H9 (cell line): Measurements from ENCODE around the gene IL15. TPM values are rescaled to one million over a fixed set of nuclear protein-coding genes. Genes with fewer than 3 reads are reported as not detected.

Experiments used
- DNase-seq: peaks from one replicate; pipeline ENCODE4 v3.0.0-alpha.2; 2017
- H2AFZ ChIP-seq: one replicate; pipeline ENCODE4 v1.6.1; 2013; ENCODE audit warnings: mild to moderate bottlenecking, low read length, control low read depth, moderate library complexity
- H2AK5ac ChIP-seq: 2 replicates; pipeline ENCODE4 v1.6.1; 2013; ENCODE audit warnings: low read length, control low read depth, mixed read lengths; ENCODE audit not compliant: insufficient read length
- H2BK120ac ChIP-seq: one replicate; pipeline ENCODE4 v1.6.1; 2013; ENCODE audit warnings: low read depth, mild to moderate bottlenecking, low read length, control low read depth, inconsistent platforms; ENCODE audit not compliant: poor library complexity, severe bottlenecking
- H2BK12ac ChIP-seq: 2 replicates; pipeline ENCODE4 v1.6.1; 2013; ENCODE audit warnings: low read length, control low read depth, mixed read lengths, low read depth; ENCODE audit not compliant: insufficient read length
- H2BK15ac ChIP-seq: 2 replicates; pipeline ENCODE4 v1.6.1; 2013; ENCODE audit warnings: low read depth, low read length, control low read depth
- H2BK20ac ChIP-seq: one replicate; pipeline ENCODE4 v1.6.1; 2013; ENCODE audit warnings: low read depth, mild to moderate bottlenecking, low read length, control low read depth, inconsistent platforms; ENCODE audit not compliant: poor library complexity, severe bottlenecking
- H2BK5ac ChIP-seq: 2 replicates; pipeline ENCODE4 v1.6.1; 2013; ENCODE audit warnings: low read length, control low read depth, mixed read lengths; ENCODE audit not compliant: insufficient read length
- H3K14ac ChIP-seq: 2 replicates; pipeline ENCODE4 v1.6.1; 2013; ENCODE audit warnings: low read length, control low read depth; ENCODE audit not compliant: insufficient read depth
- H3K18ac ChIP-seq: 2 replicates; pipeline ENCODE4 v1.6.1; 2013; ENCODE audit warnings: low read depth, mild to moderate bottlenecking, mixed read lengths, low read length, control low read depth; ENCODE audit not compliant: insufficient read length
- H3K23ac ChIP-seq: 2 replicates; pipeline ENCODE4 v1.6.1; 2013; ENCODE audit warnings: low read length, control low read depth, mixed read lengths, low read depth; ENCODE audit not compliant: insufficient read length
- H3K23me2 ChIP-seq: 2 replicates; pipeline ENCODE4 v1.6.1; 2013; ENCODE audit warnings: low read depth, mild to moderate bottlenecking, mixed read lengths, low read length, control low read depth; ENCODE audit not compliant: insufficient read length, poor library complexity, severe bottlenecking
- H3K27ac ChIP-seq: 2 replicates; pipeline ENCODE4 v1.5.1; 2013; ENCODE audit warnings: low read length, control low read depth, mixed read lengths, low read depth; ENCODE audit not compliant: insufficient read length
- H3K27me3 ChIP-seq: 2 replicates; pipeline ENCODE4 v1.6.1; 2013; ENCODE audit warnings: low read length, control low read depth, inconsistent platforms; ENCODE audit not compliant: insufficient read depth
- H3K4ac ChIP-seq: 2 replicates; pipeline ENCODE4 v1.6.1; 2013; ENCODE audit warnings: low read depth, mild to moderate bottlenecking, control low read depth, inconsistent platforms, low read length, moderate library complexity
- H3K4me1 ChIP-seq: 2 replicates; pipeline ENCODE4 v1.6.1; 2013; ENCODE audit warnings: low read length, control low read depth, inconsistent platforms; ENCODE audit not compliant: insufficient read depth
- H3K4me2 ChIP-seq: 2 replicates; pipeline ENCODE4 v1.6.1; 2013; ENCODE audit warnings: low read length, control low read depth, mixed read lengths; ENCODE audit not compliant: insufficient read length, insufficient read depth
- H3K56ac ChIP-seq: 2 replicates; pipeline ENCODE4 v1.6.1; 2013; ENCODE audit warnings: low read depth, mild to moderate bottlenecking, mixed read lengths, low read length, control low read depth; ENCODE audit not compliant: insufficient read length
- H3K79me1 ChIP-seq: 2 replicates; pipeline ENCODE4 v1.6.1; 2013; ENCODE audit warnings: low read depth, mild to moderate bottlenecking, moderate library complexity, low read length, control low read depth, inconsistent platforms; ENCODE audit not compliant: insufficient read depth, poor library complexity, severe bottlenecking
- H3K79me2 ChIP-seq: 2 replicates; pipeline ENCODE4 v1.6.1; 2013; ENCODE audit warnings: low read length, control low read depth, inconsistent platforms; ENCODE audit not compliant: insufficient read depth
- H3K9ac ChIP-seq: 2 replicates; pipeline ENCODE4 v1.6.1; 2013; ENCODE audit warnings: low read length, control low read depth, mixed read lengths; ENCODE audit not compliant: insufficient read length; ENCODE audit errors: extremely low read depth
- H3K9me3 ChIP-seq: one replicate; pipeline ENCODE4 v1.6.1; 2013; ENCODE audit warnings: low read depth, low read length, inconsistent platforms; ENCODE audit not compliant: control insufficient read depth
- H3T11ph ChIP-seq: one replicate; pipeline ENCODE4 v1.6.1; 2013; ENCODE audit warnings: mild to moderate bottlenecking, low read length, control low read depth, inconsistent platforms
- H4K20me1 ChIP-seq: one replicate; pipeline ENCODE4 v1.6.1; 2013; ENCODE audit not compliant: control insufficient read depth, insufficient read length, insufficient read depth
- H4K5ac ChIP-seq: 2 replicates; pipeline ENCODE4 v1.6.1; 2013; ENCODE audit warnings: low read depth, mild to moderate bottlenecking, mixed read lengths, low read length, control low read depth; ENCODE audit not compliant: insufficient read length
- H4K8ac ChIP-seq: replicated peaks from 2 replicates; pipeline ENCODE4 v1.6.1; 2013; ENCODE audit warnings: low read length, control low read depth, mixed read lengths, low read depth; ENCODE audit not compliant: insufficient read length
- H4K91ac ChIP-seq: 2 replicates; pipeline ENCODE4 v1.6.1; 2013; ENCODE audit warnings: low read depth, mild to moderate bottlenecking, moderate library complexity, mixed read lengths, low read length, control low read depth; ENCODE audit not compliant: insufficient read length
- H3K27ac Mint-ChIP-seq, 3 experiments: 2 replicates in 2 of 3; 3 replicates in 1 of 3; pipeline ENCODE4 v1.8.0; 2020 to 2021; ENCODE audit warnings: mixed read lengths in 3 of 3, mild to moderate bottlenecking in 1 of 3, moderate library complexity in 1 of 3
- H3K27me3 Mint-ChIP-seq: 2 replicates; pipeline ENCODE4 v1.8.0; 2021; ENCODE audit warnings: low read depth, mild to moderate bottlenecking, moderate library complexity, mixed read lengths
- H3K36me3 Mint-ChIP-seq, 3 experiments: 2 replicates in 2 of 3; 3 replicates in 1 of 3; pipeline ENCODE4 v1.8.0; 2020 to 2021; ENCODE audit warnings: low read depth in 3 of 3, mixed read lengths in 3 of 3; ENCODE audit not compliant: insufficient read depth in 1 of 3
- H3K4me1 Mint-ChIP-seq, 2 experiments: 2 replicates each; pipeline ENCODE4 v1.8.0; 2020; ENCODE audit warnings: mixed read lengths in 2 of 2
- H3K4me3 Mint-ChIP-seq, 2 experiments: 2 replicates in 1 of 2; 3 replicates in 1 of 2; pipeline ENCODE4 v1.8.0; 2020 to 2021; ENCODE audit warnings: mild to moderate bottlenecking in 2 of 2, mixed read lengths in 2 of 2, moderate library complexity in 1 of 2
- H3K9me3 Mint-ChIP-seq, 2 experiments: 2 replicates in 1 of 2; 3 replicates in 1 of 2; pipeline ENCODE4 v1.8.0; 2020; ENCODE audit warnings: mild to moderate bottlenecking in 2 of 2, mixed read lengths in 2 of 2, moderate library complexity in 1 of 2
- CTCF ChIP-seq: fragments of 200-600 bp; sonication (generic); conservative IDR thresholded peaks from 3 replicates; pipeline ENCODE4 v1.8.0; 2021; ENCODE audit warnings: antibody characterized with exemption, mild to moderate bottlenecking
- total RNA-seq: library from RNA; stranded (reverse); gene quantifications from 2 replicates; pipeline ENCODE4 v1.2.1, GENCODE V29; 2021

IL15 gene
- total RNA-seq, 1 experiment from 2014 or later = 0.61 TPM

GRCh38 chr4:141724646-141725045 lies 88.3 kb downstream of the IL15 start:
- no peak overlapping the region for H3K23ac ChIP-seq
- H2BK5ac ChIP-seq = no peak overlapping the region
- H3K23me2 ChIP-seq = no peaks in the 10 kb centered on the region
- no peaks in the 10 kb centered on the region for H3K27me3 ChIP-seq
- no peaks in the 10 kb centered on the region for H3K79me2 ChIP-seq
- H2BK20ac ChIP-seq = no peak overlapping the region
- H4K8ac ChIP-seq = no peak overlapping the region
- Mint-ChIP-seq H3K36me3 (no peaks in the 10 kb centered on the region), H3K4me1 (no peaks in the 10 kb centered on the region), H3K27ac (no peak overlapping the region), H3K27me3 (no peaks in the 10 kb centered on the region; the same call in 1 of the 2 replicates), H3K4me3 (no peak overlapping the region), H3K9me3 (no peaks in the 10 kb centered on the region)
- H3K4ac ChIP-seq = no peak overlapping the region
- no peaks in the 10 kb centered on the region for H4K20me1 ChIP-seq
- no peak overlapping the region for H2BK12ac ChIP-seq
- no peak overlapping the region for H3K9ac ChIP-seq
- no peak for TF ChIP-seq CTCF
- H3K14ac ChIP-seq = no peak overlapping the region
- no peaks in the 10 kb centered on the region for H3K79me1 ChIP-seq
- no peak for DNase-seq
- no peak overlapping the region for H2AK5ac ChIP-seq
- H2BK15ac ChIP-seq = no peak overlapping the region
- H3K18ac ChIP-seq = no peak overlapping the region
- H3T11ph ChIP-seq = no peak overlapping the region
- H3K4me2 ChIP-seq = no peak overlapping the region
- no peak overlapping the region for H3K56ac ChIP-seq
- H3K27ac ChIP-seq = no peak overlapping the region
- no peak overlapping the region for H4K5ac ChIP-seq
- no peak overlapping the region for H4K91ac ChIP-seq
- no peak overlapping the region for H2BK120ac ChIP-seq
- H2AFZ ChIP-seq = no peak overlapping the region
- H3K9me3 ChIP-seq = no peaks in the 10 kb centered on the region
- no peaks in the 10 kb centered on the region for H3K4me1 ChIP-seq
